HG02840 (cell line): ENCODE results near the gene AGPAT1.

Source experiments
- ATAC-seq: cut with Tn5 transposase; IDR thresholded peaks from one replicate; pipeline ENCODE4 v1.9.1; 2021; ENCODE audit warnings: mild to moderate bottlenecking, moderate library complexity, moderate number of reproducible peaks; ENCODE audit not compliant: unreplicated experiment, low FRiP score

The AGPAT1 gene

GRCh38 chr6:32127409-32127716 lies 48.5 kb downstream of the AGPAT1 start:
- no peak for ATAC-seq

- ATAC-seq, result no peak
Observed at GRCh38 chr6:32126880-32127279, 49.0 kb downstream of the AGPAT1 start.

GRCh38 chr6:32123681-32124080 lies 52.2 kb downstream of the AGPAT1 start:
- ATAC-seq, result no peak

DNA sequence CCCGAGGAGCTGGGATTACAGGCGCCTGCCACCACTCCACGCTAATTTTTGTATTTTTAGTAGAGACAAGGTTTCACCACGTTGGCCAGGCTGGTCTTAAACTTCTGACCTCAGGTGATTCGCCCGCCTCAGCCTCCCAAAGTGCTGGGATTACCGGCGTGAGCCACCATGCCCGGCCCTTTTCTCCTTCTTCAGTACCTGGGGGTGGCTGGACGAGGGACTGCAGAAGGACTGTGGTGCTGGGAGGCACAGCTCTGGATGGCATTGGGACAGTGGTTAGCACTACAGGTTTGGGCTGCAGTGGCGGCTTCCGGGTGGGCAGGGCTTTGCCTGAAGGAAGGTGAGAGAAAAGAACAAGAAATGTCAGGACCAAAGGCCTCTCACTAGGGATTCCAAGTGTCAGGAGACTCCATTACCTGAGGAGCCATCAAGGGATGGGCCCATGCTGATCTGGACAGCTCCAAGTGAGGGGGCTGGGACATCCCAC lies 55.3 kb downstream of the AGPAT1 start:
- no peak for ATAC-seq

- ATAC-seq, result no peak
Observed at GRCh38 chr6:32118782-32119628, 56.9 kb downstream of the AGPAT1 start.
